GM19193 (cell line): ENCODE measurements around the gene PBLD.

Source experiments
- POLR2A ChIP-seq: IDR thresholded peaks from 4 replicates; pipeline ENCODE4 v1.6.1; 2011; ENCODE audit not compliant: insufficient read depth, insufficient read length; ENCODE audit errors: extremely low read depth

The PBLD gene

DNA sequence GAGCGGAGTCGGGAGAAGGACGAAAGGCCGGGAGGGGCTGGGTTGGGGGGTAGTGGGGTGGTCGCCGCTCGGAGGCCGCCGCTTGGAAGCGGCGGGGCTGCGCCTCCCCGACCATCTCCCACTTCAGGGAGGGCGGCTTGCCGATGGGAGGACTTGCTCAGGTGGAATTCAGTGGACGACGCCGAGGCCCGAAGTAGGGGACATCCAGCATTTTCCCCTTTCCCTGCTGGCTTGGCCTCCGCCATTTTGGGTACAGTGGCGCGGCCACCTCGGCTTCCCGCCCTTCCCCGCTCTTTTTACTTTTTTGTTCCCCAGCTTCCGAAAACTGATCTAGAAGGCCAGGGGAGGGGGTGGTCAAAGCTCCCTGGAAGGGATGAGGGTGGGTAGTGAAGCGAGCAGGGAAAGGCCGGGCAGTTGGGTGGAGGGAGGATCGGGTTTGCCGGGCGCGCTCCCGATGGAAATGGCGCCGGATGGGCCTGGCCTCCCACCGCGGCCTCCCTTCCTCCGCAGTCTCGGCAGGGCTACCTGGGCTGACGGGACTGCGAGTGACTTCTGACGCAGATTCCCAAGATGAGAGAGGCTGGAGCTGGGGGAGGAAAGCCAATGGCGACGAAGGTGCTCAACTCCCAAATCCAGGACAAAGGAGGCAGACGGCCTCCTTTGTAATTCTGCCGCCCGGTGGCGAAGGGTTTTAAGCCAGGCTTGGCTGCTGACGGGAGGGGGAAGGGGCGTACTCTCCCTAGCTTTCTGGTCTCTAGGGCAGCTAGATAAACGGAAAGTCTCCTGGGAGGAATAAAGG lies at the start of gene PBLD:
PBLD (minus strand) TSS at position 670 of the 799 bp plus-strand sequence. CDS start 26,084 bp downstream, outside the sequence.
- TF ChIP-seq POLR2A, result peak; percentile 62

GRCh38 chr10:68371604-68372003 lies 38.9 kb upstream of the PBLD start:
- TF ChIP-seq POLR2A, result no peak

DNA sequence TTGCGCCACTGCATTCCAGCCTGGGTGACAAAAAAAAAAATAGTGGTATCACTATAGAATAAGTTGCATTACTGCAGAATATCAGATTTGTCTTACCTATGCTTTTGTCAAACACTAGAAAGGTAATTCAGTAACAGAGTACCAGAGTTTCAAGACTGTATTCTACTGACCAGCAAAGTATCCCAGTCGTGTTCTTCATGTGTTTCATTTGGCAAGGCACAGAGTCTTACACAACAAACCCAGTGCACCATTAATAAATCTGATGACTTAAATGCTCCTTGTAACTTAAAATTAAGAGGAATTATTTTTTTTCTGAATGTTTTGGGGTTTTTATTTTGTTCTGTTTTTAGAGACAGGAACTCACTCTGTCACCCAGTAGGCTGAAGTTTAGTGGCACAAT lies 34.4 kb upstream of the PBLD start:
- TF ChIP-seq POLR2A, result no peak

GRCh38 chr10:68366600-68366999 lies 33.9 kb upstream of the PBLD start:
- no peak for TF ChIP-seq POLR2A

DNA sequence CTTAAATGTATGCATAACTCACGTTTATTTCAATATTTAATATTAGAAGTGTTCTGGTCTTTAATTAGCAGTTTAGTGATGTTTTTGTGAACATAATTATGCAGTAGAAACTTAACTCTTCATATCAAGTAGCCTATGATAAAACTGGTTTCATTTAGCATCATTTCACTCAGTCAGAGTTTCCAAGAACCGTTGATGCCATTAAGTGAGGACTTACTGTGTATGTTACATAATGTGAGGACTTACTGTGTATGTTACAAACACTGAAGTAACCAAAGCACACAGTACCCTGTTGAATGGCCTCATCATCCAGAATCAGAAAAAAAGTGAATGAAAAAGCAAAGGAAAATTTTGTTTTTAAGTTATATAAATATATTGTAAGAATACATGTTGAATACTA lies 32.9 kb upstream of the PBLD start:
- TF ChIP-seq POLR2A, result no peak

GRCh38 chr10:68364101-68364886 lies 31.6 kb upstream of the PBLD start:
- TF ChIP-seq POLR2A, result no peak

DNA sequence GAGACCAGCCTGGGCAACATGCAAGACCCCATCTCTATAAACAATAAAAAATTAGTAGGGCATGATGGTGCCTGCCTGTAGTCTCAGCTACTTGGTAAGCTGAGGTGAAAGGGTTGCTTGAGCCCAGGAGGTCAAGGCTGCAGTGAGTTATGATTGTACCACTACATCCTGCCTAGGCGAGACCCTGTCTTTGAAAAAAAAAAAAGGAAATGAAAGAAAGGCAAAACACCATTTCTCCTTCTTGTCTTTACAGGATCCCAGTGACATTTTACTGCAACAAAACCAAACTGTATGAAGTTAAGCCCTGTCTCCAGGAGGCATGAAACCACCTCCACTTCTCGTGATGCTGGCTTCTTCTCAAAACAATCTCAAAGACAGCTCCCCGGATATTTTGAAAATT lies 29.9 kb upstream of the PBLD start:
- TF ChIP-seq POLR2A, result no peak

GRCh38 chr10:68359189-68359588 lies 26.5 kb upstream of the PBLD start:
- no peak for TF ChIP-seq POLR2A

- no peak for TF ChIP-seq POLR2A
These were observed 20.8 kb upstream of the PBLD start for GRCh38 chr10:68353537-68353936.

GRCh38 chr10:68348265-68348741 lies 15.6 kb upstream of the PBLD start:
- TF ChIP-seq POLR2A, result no peak

DNA sequence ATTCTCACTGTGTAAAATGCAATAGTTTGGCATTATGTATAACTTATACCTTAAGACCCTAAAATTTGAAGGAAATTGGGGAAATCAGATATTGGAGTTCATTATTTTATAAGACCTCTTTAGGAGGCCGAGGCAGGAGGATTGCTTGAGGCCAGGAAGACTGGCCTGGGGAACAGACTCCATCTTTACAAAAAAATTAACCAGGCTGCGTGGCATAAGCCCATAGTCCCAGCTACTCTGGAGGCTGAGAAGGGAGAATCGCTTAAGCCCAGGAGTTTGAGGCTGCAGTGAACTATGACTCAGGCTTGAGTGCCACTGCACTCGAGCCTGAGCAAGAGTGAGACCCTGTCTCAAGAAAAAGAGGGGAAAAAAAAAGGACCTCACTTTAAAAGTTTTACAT lies 14.0 kb upstream of the PBLD start:
- TF ChIP-seq POLR2A, result no peak

DNA sequence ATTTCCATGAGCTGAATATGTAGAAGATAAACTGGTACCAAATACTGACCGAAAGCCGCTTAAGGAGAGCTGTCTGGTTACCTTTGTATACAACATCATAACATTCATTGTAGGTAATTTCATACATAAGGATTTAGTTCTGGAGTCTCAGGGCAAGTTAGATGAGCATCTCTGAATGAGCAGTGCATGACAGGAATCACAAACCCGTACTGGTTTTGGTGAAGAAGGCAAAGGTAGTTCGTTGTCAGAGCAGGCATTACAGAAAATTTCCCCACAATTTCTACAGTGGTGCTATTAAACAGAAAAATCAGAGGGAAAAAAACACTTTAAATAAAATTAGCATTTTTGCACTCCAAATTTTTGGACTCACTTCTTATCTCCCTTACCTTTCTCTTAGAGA lies 12.9 kb upstream of the PBLD start:
- no peak for TF ChIP-seq POLR2A

GRCh38 chr10:68342909-68343516 lies 10.3 kb upstream of the PBLD start:
- TF ChIP-seq POLR2A, result no peak

DNA sequence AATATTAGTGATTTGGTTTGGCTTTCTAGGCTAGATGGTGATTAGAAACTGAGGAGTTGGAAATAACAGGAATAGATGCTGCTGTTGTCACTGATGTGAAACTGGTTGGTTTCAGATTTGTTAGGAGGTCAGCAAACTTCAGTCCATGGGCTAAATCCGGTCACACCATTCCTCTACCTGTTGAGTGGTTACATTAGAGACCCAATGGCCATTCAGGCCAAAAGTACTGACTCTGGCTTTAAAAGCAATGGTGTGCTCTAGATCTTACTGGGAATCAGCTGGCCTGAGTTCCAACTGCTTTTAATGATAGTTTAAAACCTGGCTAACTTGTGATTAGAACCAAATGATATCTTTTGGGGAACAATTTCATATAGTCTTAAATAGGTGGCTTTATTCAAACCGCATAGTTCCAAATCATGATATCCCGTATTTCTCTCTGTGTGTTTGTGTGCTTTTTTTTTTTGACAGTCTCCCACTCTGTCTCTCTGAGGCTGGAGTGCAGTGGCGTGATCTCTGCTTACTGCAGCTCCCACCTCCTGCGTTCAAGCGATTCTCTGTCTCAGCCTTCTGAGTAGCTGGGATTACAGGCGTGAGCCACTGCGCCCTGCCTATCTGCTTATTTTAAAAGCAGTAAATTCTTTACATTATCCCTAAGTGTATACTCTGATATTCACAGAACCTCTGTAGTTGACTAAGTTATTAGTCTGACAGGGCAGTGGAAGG lies 7.8 kb upstream of the PBLD start:
- no peak for TF ChIP-seq POLR2A
